ENCODE data around the gene LUZP1. TPM values are rescaled to one million over a fixed set of nuclear protein-coding genes. Genes with fewer than 3 reads are reported as not detected.

Gene LUZP1
- polyA plus RNA-seq, 1 of the 3 experiments (the other 2 are of a cell fraction), result 8.9 TPM

- CTCF ChIA-PET, result interaction anchor here (0.7 to 3.7 kb wide), 9 partner anchors 13 to 436 kb away, joined by 3 to 32 read pairs (median 4); no protein-coding TSS in a partner anchor
Measured at GRCh38 chr1:23177438-23178380, 9.1 kb upstream of the LUZP1 start.

GRCh38 chr1:23177031-23177430 is 8.4 kb upstream of the LUZP1 start:
- Histone ChIP-seq H3K27ac (ENCODE audit: low read depth in 2 of 2, low read length in 1 of 2) (peak overlapping the region in 1 of 2 experiments; percentile 81; a peak in 1 of 4 replicates), H3K9ac (peak overlapping the region; percentile 77), H3K27me3 (ENCODE audit: insufficient read depth) (no peaks in the 10 kb centered on the region), H4K20me1 (ENCODE audit: insufficient read depth) (no peaks in the 10 kb centered on the region), H3K79me2 (ENCODE audit: insufficient read depth) (no peaks in the 10 kb centered on the region), H3K9me3 (no peaks in the 10 kb centered on the region), H3K4me3 (ENCODE audit: low read depth in 2 of 2, low read length in 1 of 2) (peak overlapping the region; percentile 47 to 66), H3K36me3 (replicated peaks in 1 of 2; ENCODE audit: control insufficient read depth in 1 of 2, insufficient read depth in 2 of 2, low read length in 1 of 2) (no peaks in the 10 kb centered on the region), H3F3A (replicated peaks; ENCODE audit: insufficient read depth) (peaks cover 14% of the 10 kb centered on the region), H2AFZ (ENCODE audit: low read depth) (peak overlapping the region; percentile 98), H3K9me2 (no peaks in the 10 kb centered on the region), H3K4me2 (peak overlapping the region; percentile 86), H3K4me1 (ENCODE audit: control insufficient read depth in 1 of 2, insufficient read depth in 2 of 2, low read depth in 1 of 2, low read length in 1 of 2) (peaks cover 0 to 2% of the 10 kb centered on the region in 2 experiments; a peak in 1 of 4 replicates)
- CTCF ChIA-PET, result interaction anchor here (0.6 to 11.6 kb wide), 8 partner anchors 7 to 469 kb away, joined by 3 to 96 read pairs (median 5); no protein-coding TSS in a partner anchor
- no peak for DNase-seq
- WGBS (ENCODE audit: low lambda C conversion rate), result 80% methylated on average over 6 of the region's 10 CpGs
- POLR2A ChIA-PET, result interaction anchor here (1.6 kb wide), 1 partner anchor 10 kb away, joined by 3 read pairs; no protein-coding TSS in a partner anchor
- TF ChIP-seq CHD2 (IDR thresholded peaks at IDR 0.05; ENCODE audit: low read length, partially characterized antibody) (no peak), JUND (IDR thresholded peaks at IDR 0.05) (no peak), TEAD4 (IDR thresholded peaks at IDR 0.05; ENCODE audit: borderline replicate concordance, insufficient read depth) (no peak), NFIC (IDR thresholded peaks at IDR 0.05; ENCODE audit: borderline replicate concordance) (no peak), IRF3 (IDR thresholded peaks at IDR 0.05; ENCODE audit: low read depth, low read length) (no peak), NRF1 (IDR thresholded peaks at IDR 0.05; ENCODE audit: low read depth, low read length) (no peak), TAF1 (IDR thresholded peaks at IDR 0.05; ENCODE audit: borderline replicate concordance, low read depth, low read length) (no peak), CTCF (IDR thresholded peaks at IDR 0.05) (no peak), USF2 (IDR thresholded peaks at IDR 0.05; ENCODE audit: borderline replicate concordance, low read depth, low read length) (no peak), ELF1 (IDR thresholded peaks at IDR 0.05) (no peak), SIN3A (IDR thresholded peaks at IDR 0.05; ENCODE audit: borderline replicate concordance, low read depth, low read length) (no peak), PBX3 (IDR thresholded peaks at IDR 0.05) (no peak)

More at GRCh38 chr1:23177438-23178380, 9.1 kb upstream of the LUZP1 start:
- Histone ChIP-seq H3K4me2 (peak overlapping the region; percentile 86), H3K9me2 (no peaks in the 10 kb centered on the region), H3K27me3 (ENCODE audit: insufficient read depth) (no peaks in the 10 kb centered on the region), H3K9ac (peak overlapping the region; percentile 77), H4K20me1 (ENCODE audit: insufficient read depth) (no peaks in the 10 kb centered on the region), H3K9me3 (no peaks in the 10 kb centered on the region), H3K4me3 (ENCODE audit: low read depth in 2 of 2, low read length in 1 of 2) (peak overlapping the region; percentile 47 to 66), H3F3A (replicated peaks; ENCODE audit: insufficient read depth) (peaks cover 14% of the 10 kb centered on the region), H2AFZ (ENCODE audit: low read depth) (peak overlapping the region; percentile 98), H3K27ac (ENCODE audit: low read depth in 2 of 2, low read length in 1 of 2) (peak overlapping the region; percentile 19 to 81; a peak in 3 of 4 replicates), H3K4me1 (ENCODE audit: control insufficient read depth in 1 of 2, insufficient read depth in 2 of 2, low read depth in 1 of 2, low read length in 1 of 2) (peaks cover 0 to 2% of the 10 kb centered on the region in 2 experiments; a peak in 1 of 4 replicates), H3K36me3 (replicated peaks in 1 of 2; ENCODE audit: control insufficient read depth in 1 of 2, insufficient read depth in 2 of 2, low read length in 1 of 2) (no peaks in the 10 kb centered on the region), H3K79me2 (ENCODE audit: insufficient read depth) (no peaks in the 10 kb centered on the region)
- 11% methylated on average over 8 of the region's 62 CpGs for WGBS (ENCODE audit: low lambda C conversion rate)
- POLR2A ChIA-PET, result interaction anchor here (0.7 to 1.6 kb wide), 3 partner anchors 9 to 51 kb away, joined by 3 read pairs; partner anchors contain the start of gene LUZP1
- DNase-seq, result peak; percentile 95
- TF ChIP-seq TAF1 (IDR thresholded peaks at IDR 0.05; ENCODE audit: borderline replicate concordance, low read depth, low read length) (peak; percentile 57; the same call in 1 of the 2 replicates), SMC3 (IDR thresholded peaks at IDR 0.05; ENCODE audit: low read depth, low read length) (0 out of 2 replicates have a peak, but pooled peaks have one; percentile 2), ELF1 (IDR thresholded peaks at IDR 0.05) (no peak), YY1 (IDR thresholded peaks at IDR 0.05; ENCODE audit: low read depth) (0 out of 2 replicates have a peak, but pooled peaks have one; percentile 50), FOXJ3 (CRISPR knock-in tag; IDR thresholded peaks at IDR 0.05) (no peak), USF2 (IDR thresholded peaks at IDR 0.05; ENCODE audit: borderline replicate concordance, low read depth, low read length) (no peak), GATA2 (CRISPR knock-in tag; IDR thresholded peaks at IDR 0.05) (no peak), EP300 (IDR thresholded peaks at IDR 0.05; ENCODE audit: borderline replicate concordance in 1 of 2, low read depth in 1 of 2, low read length in 1 of 2) (no peak), POLR2AphosphoS5 (IDR thresholded peaks at IDR 0.05; ENCODE audit: low read depth, low read length) (peak; percentile 32; the same call in 1 of the 2 replicates), RCOR1 (IDR thresholded peaks at IDR 0.05; ENCODE audit: low read length) (peak; percentile 16; the same call in 1 of the 2 replicates), MXI1 (IDR thresholded peaks at IDR 0.05; ENCODE audit: low read depth, low read length) (peak; percentile 88), NFIC (IDR thresholded peaks at IDR 0.05; ENCODE audit: borderline replicate concordance) (0 out of 2 replicates have a peak, but pooled peaks have one; percentile 16)
